ENCODE data around the gene RBM15. TPM values are rescaled to one million over a fixed set of nuclear protein-coding genes. Genes with fewer than 3 reads are reported as not detected.

Gene RBM15
- total RNA-seq, 1 experiment from 2014 or later: 32.1 TPM

DNA sequence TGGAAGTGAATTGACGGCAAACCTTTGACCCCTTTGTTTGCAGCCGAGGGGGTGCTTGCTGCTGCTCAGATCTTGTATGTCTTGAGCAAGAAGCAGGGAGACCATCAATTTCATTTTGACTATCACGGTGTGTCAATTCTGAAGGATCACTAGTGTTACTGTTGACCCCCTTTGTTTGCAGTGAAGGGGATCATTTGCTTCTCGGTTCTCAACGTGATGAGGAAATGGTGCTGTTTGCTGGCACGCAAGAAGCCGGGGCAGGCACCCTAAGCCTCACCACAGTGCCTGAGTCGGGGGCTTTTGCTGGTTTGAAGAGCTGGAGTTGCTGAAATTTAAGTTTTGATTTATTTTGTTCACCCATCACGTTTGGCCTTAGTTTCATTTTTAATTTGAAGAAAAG, 7.5 kb downstream of the RBM15 start:
- intact Hi-C loops (cut with micrococcal nuclease; ENCODE audit: unreplicated experiment): no loop called here
- H3K36me3 ChIP-seq (ENCODE audit: control insufficient read depth, insufficient read depth, low read length): peaks cover 21% of the 10 kb centered on the region; the same call in 1 of the 2 replicates
- ChIA-PET POLR2A (no interaction called here), CTCF (no interaction called here)
- H3K27ac ChIP-seq (ENCODE audit: low read length): no peak overlapping the region
- DNase-seq (ENCODE audit: low read depth, low spot score) (no peak), ATAC-seq (no peak)
- H3K4me1 ChIP-seq (ENCODE audit: control insufficient read depth, insufficient read depth, low read length): peaks cover 43% of the 10 kb centered on the region; the same call in 1 of the 2 replicates
- H3K27me3 ChIP-seq (ENCODE audit: control insufficient read depth, insufficient read depth, low read length): no peaks in the 10 kb centered on the region
- H3K4me3 ChIP-seq (ENCODE audit: low read depth in 2 of 2, low read length in 2 of 2): no peak overlapping the region
- in situ Hi-C loops (cut with HindIII; ENCODE audit: low pct_unique_long_range_greater_than_20kb, low sequenced_read_pairs): no loop called here
- H3K9me3 ChIP-seq (ENCODE audit: control insufficient read depth, insufficient read depth, low read depth, low read length): no peaks in the 10 kb centered on the region
- TF ChIP-seq SIN3A (IDR thresholded peaks at IDR 0.05; ENCODE audit: borderline replicate concordance, insufficient read depth, low read depth, low read length) (no peak), TCF7L2 (IDR thresholded peaks at IDR 0.05; ENCODE audit: low read depth, low read length) (no peak), POLR2AphosphoS5 (IDR thresholded peaks at IDR 0.05; ENCODE audit: low read depth, low read length) (no peak)
- TF ChIP-seq, protein P1, sequence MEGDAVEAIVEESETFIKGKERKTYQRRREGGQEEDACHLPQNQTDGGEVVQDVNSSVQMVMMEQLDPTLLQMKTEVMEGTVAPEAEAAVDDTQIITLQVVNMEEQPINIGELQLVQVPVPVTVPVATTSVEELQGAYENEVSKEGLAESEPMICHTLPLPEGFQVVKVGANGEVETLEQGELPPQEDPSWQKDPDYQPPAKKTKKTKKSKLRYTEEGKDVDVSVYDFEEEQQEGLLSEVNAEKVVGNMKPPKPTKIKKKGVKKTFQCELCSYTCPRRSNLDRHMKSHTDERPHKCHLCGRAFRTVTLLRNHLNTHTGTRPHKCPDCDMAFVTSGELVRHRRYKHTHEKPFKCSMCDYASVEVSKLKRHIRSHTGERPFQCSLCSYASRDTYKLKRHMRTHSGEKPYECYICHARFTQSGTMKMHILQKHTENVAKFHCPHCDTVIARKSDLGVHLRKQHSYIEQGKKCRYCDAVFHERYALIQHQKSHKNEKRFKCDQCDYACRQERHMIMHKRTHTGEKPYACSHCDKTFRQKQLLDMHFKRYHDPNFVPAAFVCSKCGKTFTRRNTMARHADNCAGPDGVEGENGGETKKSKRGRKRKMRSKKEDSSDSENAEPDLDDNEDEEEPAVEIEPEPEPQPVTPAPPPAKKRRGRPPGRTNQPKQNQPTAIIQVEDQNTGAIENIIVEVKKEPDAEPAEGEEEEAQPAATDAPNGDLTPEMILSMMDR (IDR thresholded peaks at IDR 0.05): no peak
- TF ChIP-seq, protein P2, sequence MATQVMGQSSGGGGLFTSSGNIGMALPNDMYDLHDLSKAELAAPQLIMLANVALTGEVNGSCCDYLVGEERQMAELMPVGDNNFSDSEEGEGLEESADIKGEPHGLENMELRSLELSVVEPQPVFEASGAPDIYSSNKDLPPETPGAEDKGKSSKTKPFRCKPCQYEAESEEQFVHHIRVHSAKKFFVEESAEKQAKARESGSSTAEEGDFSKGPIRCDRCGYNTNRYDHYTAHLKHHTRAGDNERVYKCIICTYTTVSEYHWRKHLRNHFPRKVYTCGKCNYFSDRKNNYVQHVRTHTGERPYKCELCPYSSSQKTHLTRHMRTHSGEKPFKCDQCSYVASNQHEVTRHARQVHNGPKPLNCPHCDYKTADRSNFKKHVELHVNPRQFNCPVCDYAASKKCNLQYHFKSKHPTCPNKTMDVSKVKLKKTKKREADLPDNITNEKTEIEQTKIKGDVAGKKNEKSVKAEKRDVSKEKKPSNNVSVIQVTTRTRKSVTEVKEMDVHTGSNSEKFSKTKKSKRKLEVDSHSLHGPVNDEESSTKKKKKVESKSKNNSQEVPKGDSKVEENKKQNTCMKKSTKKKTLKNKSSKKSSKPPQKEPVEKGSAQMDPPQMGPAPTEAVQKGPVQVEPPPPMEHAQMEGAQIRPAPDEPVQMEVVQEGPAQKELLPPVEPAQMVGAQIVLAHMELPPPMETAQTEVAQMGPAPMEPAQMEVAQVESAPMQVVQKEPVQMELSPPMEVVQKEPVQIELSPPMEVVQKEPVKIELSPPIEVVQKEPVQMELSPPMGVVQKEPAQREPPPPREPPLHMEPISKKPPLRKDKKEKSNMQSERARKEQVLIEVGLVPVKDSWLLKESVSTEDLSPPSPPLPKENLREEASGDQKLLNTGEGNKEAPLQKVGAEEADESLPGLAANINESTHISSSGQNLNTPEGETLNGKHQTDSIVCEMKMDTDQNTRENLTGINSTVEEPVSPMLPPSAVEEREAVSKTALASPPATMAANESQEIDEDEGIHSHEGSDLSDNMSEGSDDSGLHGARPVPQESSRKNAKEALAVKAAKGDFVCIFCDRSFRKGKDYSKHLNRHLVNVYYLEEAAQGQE (IDR thresholded peaks at IDR 0.05; ENCODE audit: insufficient read depth in 1 of 2, low read depth in 2 of 2, low read length in 1 of 2): no peak
- BruUV-seq (replicated peaks): no TSS peak

DNA sequence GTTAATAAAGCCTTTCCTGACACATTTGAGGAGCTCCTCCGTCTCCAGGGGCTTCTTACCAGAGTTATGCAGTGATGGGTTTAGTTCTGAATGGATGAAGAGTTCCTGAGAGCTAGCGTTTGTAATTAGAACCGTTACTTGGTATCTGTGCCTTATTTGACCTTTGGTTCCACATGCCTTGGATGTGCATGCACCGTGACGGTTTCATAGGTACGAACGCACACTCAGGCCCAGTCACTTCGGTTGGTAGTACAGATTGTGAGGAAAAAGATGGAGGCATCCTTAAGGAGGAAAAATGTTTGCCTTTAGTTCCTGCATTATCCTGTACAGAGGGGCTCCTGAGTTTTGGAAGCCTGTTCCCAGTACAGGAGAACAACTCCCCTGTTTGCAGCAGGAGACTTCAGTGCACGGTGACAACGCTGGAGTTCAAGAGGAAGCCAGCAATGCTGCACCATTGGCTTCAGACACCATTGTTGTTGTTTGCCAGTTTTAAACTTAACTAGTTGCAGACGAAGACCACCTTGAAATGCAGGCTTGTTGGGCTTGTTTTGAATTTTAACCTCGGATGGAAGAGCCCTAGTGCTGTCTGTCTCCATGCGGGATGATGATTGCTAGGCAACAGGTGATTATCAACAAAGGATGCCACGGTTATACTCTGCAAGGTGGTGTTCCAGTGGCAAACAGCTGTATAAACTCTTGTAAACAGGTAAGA, 8.2 kb downstream of the RBM15 start:
- no peak for DNase-seq (ENCODE audit: low read depth, low spot score)
- H3K27me3 ChIP-seq (ENCODE audit: control insufficient read depth, insufficient read depth, low read length): no peaks in the 10 kb centered on the region
- POLR2A ChIA-PET: no interaction called here
- intact Hi-C loops (cut with micrococcal nuclease; ENCODE audit: unreplicated experiment): no loop called here
- in situ Hi-C loops (cut with HindIII; ENCODE audit: low pct_unique_long_range_greater_than_20kb, low sequenced_read_pairs): no loop called here
- H3K4me3 ChIP-seq (ENCODE audit: low read depth in 2 of 2, low read length in 2 of 2): no peak overlapping the region
- no peak for ATAC-seq
- CTCF ChIA-PET: no interaction called here
- peaks cover 21% of the 10 kb centered on the region; the same call in 1 of the 2 replicates for H3K36me3 ChIP-seq (ENCODE audit: control insufficient read depth, insufficient read depth, low read length)
- no peaks in the 10 kb centered on the region for H3K9me3 ChIP-seq (ENCODE audit: control insufficient read depth, insufficient read depth, low read depth, low read length)
- TF ChIP-seq TCF7L2 (IDR thresholded peaks at IDR 0.05; ENCODE audit: low read depth, low read length): no peak
- TF ChIP-seq, protein P2 (IDR thresholded peaks at IDR 0.05; ENCODE audit: insufficient read depth in 1 of 2, low read depth in 2 of 2, low read length in 1 of 2): no peak
- TF ChIP-seq SIN3A (IDR thresholded peaks at IDR 0.05; ENCODE audit: borderline replicate concordance, insufficient read depth, low read depth, low read length): no peak
- TF ChIP-seq POLR2AphosphoS5 (IDR thresholded peaks at IDR 0.05; ENCODE audit: low read depth, low read length): no peak
- TF ChIP-seq, protein P1 (IDR thresholded peaks at IDR 0.05): no peak
- no TSS peak for BruUV-seq (replicated peaks)
- H3K27ac ChIP-seq (ENCODE audit: low read length): no peak overlapping the region
- peaks cover 43% of the 10 kb centered on the region; the same call in 1 of the 2 replicates for H3K4me1 ChIP-seq (ENCODE audit: control insufficient read depth, insufficient read depth, low read length)
